ENCODE measurements around the gene BABAM2. TPM values are rescaled to one million over a fixed set of nuclear protein-coding genes. Genes with fewer than 3 reads are reported as not detected.

The BABAM2 gene
- polyA plus RNA-seq, 3 donors = 33.2 to 52.8 (median 49.3) TPM

GRCh38 chr2:28047681-28048080 lies 157.2 kb downstream of the BABAM2 start:
- no peak for TF ChIP-seq CTCF (IDR thresholded peaks at IDR 0.05)
- H3K4me3 ChIP-seq (replicated peaks in 1 of 3; ENCODE audit: low read depth in 2 of 3, low read length in 3 of 3) = peak overlapping the region in 1 of 3 experiments; percentile 48
- H3K4me1 ChIP-seq (ENCODE audit: control insufficient read depth in 1 of 2, insufficient read depth in 2 of 2, low read length in 2 of 2) = peaks cover 16 to 25% of the 10 kb centered on the region in 2 donors
- H3K36me3 ChIP-seq (replicated peaks in 1 of 2; ENCODE audit: control insufficient read depth in 1 of 2, insufficient read depth in 2 of 2, low read length in 2 of 2) = no peaks in the 10 kb centered on the region
- H2AFZ ChIP-seq (ENCODE audit: insufficient read depth, low read depth, low read length, poor library complexity, severe bottlenecking) = peak overlapping the region; percentile 32
- H3K9me3 ChIP-seq (replicated peaks in 1 of 2; ENCODE audit: control insufficient read depth in 1 of 2, insufficient read depth in 1 of 2, low read length in 2 of 2) = no peaks in the 10 kb centered on the region
- peaks cover 14 to 18% of the 10 kb centered on the region in 2 donors for H3K36me3 Mint-ChIP-seq
- intact Hi-C loops (cut with micrococcal nuclease) = no loop called here
- peak overlapping the region; percentile 59 for H3K4me2 ChIP-seq (replicated peaks; ENCODE audit: extremely low read depth, low read length, poor library complexity, severe bottlenecking)
- peaks cover 30% of the 10 kb centered on the region for H3K4me1 Mint-ChIP-seq
- H3K9ac ChIP-seq (ENCODE audit: insufficient read depth, low read length, poor library complexity, severe bottlenecking) = no peak overlapping the region
- peak overlapping the region in 1 of 2 donors; percentile 64 for H3K4me3 Mint-ChIP-seq
- H3K27ac ChIP-seq (ENCODE audit: low read depth in 1 of 2, low read length in 2 of 2) = peak overlapping the region in 1 of 2 donors; percentile 78
- H3K27me3 Mint-ChIP-seq (ENCODE audit: low read depth in 3 of 3) = no peaks in the 10 kb centered on the region
- H4K20me1 ChIP-seq (ENCODE audit: insufficient read depth, low read length) = no peaks in the 10 kb centered on the region
- H3K27ac Mint-ChIP-seq = peak overlapping the region; percentile 64 to 90 (median 79)
- peak; percentile 8 to 56 (median 18) for DNase-seq
- no peaks in the 10 kb centered on the region for H3K27me3 ChIP-seq (ENCODE audit: control insufficient read depth in 2 of 2, insufficient read depth in 2 of 2, low read length in 2 of 2)
- peaks cover 0 to 4% (median 0%) of the 10 kb centered on the region in 7 donors for H3K9me3 Mint-ChIP-seq
- H3K79me2 ChIP-seq (ENCODE audit: insufficient read depth, low read length) = no peaks in the 10 kb centered on the region

GRCh38 chr2:28048341-28048740 lies 157.8 kb downstream of the BABAM2 start:
- WGBS (ENCODE audit: insufficient coverage) = no CpG with 5 or more reads among the region's 3 CpGs

More at GRCh38 chr2:28048341-28048740, 157.8 kb downstream of the BABAM2 start:
- intact Hi-C loops (cut with micrococcal nuclease) = no loop called here
- Histone ChIP-seq H3K27me3 (ENCODE audit: control insufficient read depth in 2 of 2, insufficient read depth in 2 of 2, low read length in 2 of 2) (no peaks in the 10 kb centered on the region), H2AFZ (ENCODE audit: insufficient read depth, low read depth, low read length, poor library complexity, severe bottlenecking) (peak overlapping the region; percentile 32), H3K79me2 (ENCODE audit: insufficient read depth, low read length) (no peaks in the 10 kb centered on the region), H3K27ac (ENCODE audit: low read depth in 1 of 2, low read length in 2 of 2) (peak overlapping the region in 1 of 2 donors; percentile 78), H3K9ac (ENCODE audit: insufficient read depth, low read length, poor library complexity, severe bottlenecking) (no peak overlapping the region), H3K36me3 (replicated peaks in 1 of 2; ENCODE audit: control insufficient read depth in 1 of 2, insufficient read depth in 2 of 2, low read length in 2 of 2) (no peaks in the 10 kb centered on the region), H3K4me2 (replicated peaks; ENCODE audit: extremely low read depth, low read length, poor library complexity, severe bottlenecking) (peak overlapping the region; percentile 59), H3K4me1 (ENCODE audit: control insufficient read depth in 1 of 2, insufficient read depth in 2 of 2, low read length in 2 of 2) (peaks cover 16 to 25% of the 10 kb centered on the region in 2 donors), H3K9me3 (replicated peaks in 1 of 2; ENCODE audit: control insufficient read depth in 1 of 2, insufficient read depth in 1 of 2, low read length in 2 of 2) (no peaks in the 10 kb centered on the region), H3K4me3 (replicated peaks in 1 of 3; ENCODE audit: low read depth in 2 of 3, low read length in 3 of 3) (peak overlapping the region in 1 of 3 experiments; percentile 48), H4K20me1 (ENCODE audit: insufficient read depth, low read length) (no peaks in the 10 kb centered on the region)
- no peak for TF ChIP-seq CTCF (IDR thresholded peaks at IDR 0.05)
- no peak overlapping the region for H3K4me3 Mint-ChIP-seq
- H3K4me1 Mint-ChIP-seq = peaks cover 30% of the 10 kb centered on the region
- peak overlapping the region in 5 of 7 donors; percentile 64 to 90 (median 79) for H3K27ac Mint-ChIP-seq
- DNase-seq = no peak
- peaks cover 14 to 18% of the 10 kb centered on the region in 2 donors for H3K36me3 Mint-ChIP-seq
- no peaks in the 10 kb centered on the region for H3K9me3 Mint-ChIP-seq
- no peaks in the 10 kb centered on the region for H3K27me3 Mint-ChIP-seq (ENCODE audit: low read depth in 3 of 3)
